ENCODE results near the gene BAG3.
A peak's percentile ranks its signal among the peaks of the same experiment; 100 is the strongest.
"Not testable (repeated sequence)": the region's sequence is repeated elsewhere in the genome, so short reads cannot be mapped to it uniquely, and the experiment has no call there.

The BAG3 gene

GRCh38 chr10:119650692-119651513 lies at the start of gene BAG3:
BAG3 (plus strand) TSS chr10:119651380; CDS start chr10:119651676, 296 bp downstream.
- DNase-seq (ENCODE audit: low read depth): peak; percentile 86

- DNase-seq (ENCODE audit: low read depth): no peak
These were observed 48.7 kb upstream of the BAG3 start for GRCh38 chr10:119602241-119603095.

- no peak for DNase-seq (ENCODE audit: low read depth)
These were observed 46.7 kb upstream of the BAG3 start for GRCh38 chr10:119604468-119604867.

- DNase-seq (ENCODE audit: low read depth): no peak
These were observed 42.6 kb upstream of the BAG3 start for GRCh38 chr10:119608316-119609155.

GRCh38 chr10:119609516-119609915 lies 41.7 kb upstream of the BAG3 start:
- DNase-seq (ENCODE audit: low read depth): no peak

GRCh38 chr10:119611433-119611832 lies 39.7 kb upstream of the BAG3 start:
- no peak for DNase-seq (ENCODE audit: low read depth)

- DNase-seq (ENCODE audit: low read depth): no peak
These were observed 37.4 kb upstream of the BAG3 start for GRCh38 chr10:119613741-119614140.

- DNase-seq (ENCODE audit: low read depth): no peak
These were observed 36.5 kb upstream of the BAG3 start for GRCh38 chr10:119614686-119615085.

- no peak for DNase-seq (ENCODE audit: low read depth)
These were observed 34.2 kb upstream of the BAG3 start for GRCh38 chr10:119616882-119617570.

- DNase-seq (ENCODE audit: low read depth): no peak
These were observed 32.0 kb upstream of the BAG3 start for GRCh38 chr10:119619215-119619614.

GRCh38 chr10:119619811-119620210 lies 31.4 kb upstream of the BAG3 start:
- not testable (repeated sequence) for DNase-seq (ENCODE audit: low read depth)

GRCh38 chr10:119620241-119621077 lies 30.7 kb upstream of the BAG3 start:
- no peak for DNase-seq (ENCODE audit: low read depth)

GRCh38 chr10:119621078-119621384 lies 30.1 kb upstream of the BAG3 start:
- DNase-seq (ENCODE audit: low read depth): no peak

GRCh38 chr10:119625570-119626280 lies 25.5 kb upstream of the BAG3 start:
- no peak for DNase-seq (ENCODE audit: low read depth)

GRCh38 chr10:119630300-119630699 lies 20.9 kb upstream of the BAG3 start:
- no peak for DNase-seq (ENCODE audit: low read depth)

GRCh38 chr10:119633538-119634218 lies 17.5 kb upstream of the BAG3 start:
- DNase-seq (ENCODE audit: low read depth): no peak

- no peak for DNase-seq (ENCODE audit: low read depth)
These were observed 17.0 kb upstream of the BAG3 start for GRCh38 chr10:119634219-119634544.

GRCh38 chr10:119637631-119638030 lies 13.5 kb upstream of the BAG3 start:
- no peak for DNase-seq (ENCODE audit: low read depth)

- no peak for DNase-seq (ENCODE audit: low read depth)
These were observed 12.2 kb upstream of the BAG3 start for GRCh38 chr10:119638982-119639381.

GRCh38 chr10:119640384-119640783 lies 10.8 kb upstream of the BAG3 start:
- no peak for DNase-seq (ENCODE audit: low read depth)

Measured in GM04504 (cell line).